T-helper 1 cell treated with Interleukin-12 subunit alpha and Interleukin-12 subunit beta and Interleukin-4 antibody, amounts not matched to agents 30 ng/mL and 1 ng/mL, for 36 hours (primary cell): ENCODE data around the gene PLXNC1. TPM values are rescaled to one million over a fixed set of nuclear protein-coding genes. Genes with fewer than 3 reads are reported as not detected.

Experiments used
- intact Hi-C: fragments of 100-400 bp; cut with micrococcal nuclease; formaldehyde crosslinking; loops from one replicate; pipeline ENCODE4 v1.15.1; 2024
- total RNA-seq: library from RNA; stranded (reverse); gene quantifications from 2 replicates; pipeline ENCODE4 v1.2.3, GENCODE V29; 2022

The PLXNC1 gene
- 35.5 and 38.7 TPM in 2 replicates for total RNA-seq

GRCh38 chr12:94147991-94148738 lies at the start of gene PLXNC1:
PLXNC1 (plus strand) TSS chr12:94148577; CDS start chr12:94148972, 395 bp downstream.
- intact Hi-C loops, result loop anchor here (1.0 to 10.0 kb wide), 9 partner anchors 14 to 1069 kb away; partner anchors contain the start of genes FGD6, NDUFA12, NR2C1 and VEZT

GRCh38 chr12:94099191-94099590 lies 49.2 kb upstream of the PLXNC1 start:
- intact Hi-C loops, result no loop called here

GRCh38 chr12:94099632-94100031 lies 48.7 kb upstream of the PLXNC1 start:
- intact Hi-C loops, result loop anchor here (1.0 to 5.0 kb wide), 3 partner anchors 91 to 1172 kb away; partner anchors contain the start of gene EEA1

- intact Hi-C loops, result loop anchor here (1.0 to 5.0 kb wide), 3 partner anchors 92 to 1173 kb away; partner anchors contain the start of gene EEA1
Measured at GRCh38 chr12:94100211-94100627, 48.2 kb upstream of the PLXNC1 start.

- intact Hi-C loops, result loop anchor here (1.0 to 5.0 kb wide), 6 partner anchors 93 to 1174 kb away; partner anchors contain the start of gene EEA1
Measured at GRCh38 chr12:94100990-94101737, 47.2 kb upstream of the PLXNC1 start.

GRCh38 chr12:94101738-94102660 lies 46.4 kb upstream of the PLXNC1 start:
- intact Hi-C loops, result loop anchor here (1.0 to 5.0 kb wide), 23 partner anchors 119 to 1317 kb away; partner anchors contain the start of genes CRADD, EEA1 and MRPL42

GRCh38 chr12:94103986-94104385 lies 44.4 kb upstream of the PLXNC1 start:
- intact Hi-C loops, result loop anchor here (5.0 kb wide), 2 partner anchors 512 to 1177 kb away; partner anchors contain the start of gene EEA1

- intact Hi-C loops, result no loop called here
Measured at GRCh38 chr12:94107910-94108309, 40.5 kb upstream of the PLXNC1 start.

- intact Hi-C loops, result no loop called here
Measured at GRCh38 chr12:94109160-94109559, 39.2 kb upstream of the PLXNC1 start.

GRCh38 chr12:94110258-94110657 lies 38.1 kb upstream of the PLXNC1 start:
- intact Hi-C loops, result no loop called here

GRCh38 chr12:94111302-94111701 lies 37.1 kb upstream of the PLXNC1 start:
- intact Hi-C loops, result no loop called here

GRCh38 chr12:94112121-94112520 lies 36.3 kb upstream of the PLXNC1 start:
- intact Hi-C loops, result no loop called here

- intact Hi-C loops, result no loop called here
Measured at GRCh38 chr12:94114166-94114565, 34.2 kb upstream of the PLXNC1 start.

- intact Hi-C loops, result no loop called here
Measured at GRCh38 chr12:94116191-94116590, 32.2 kb upstream of the PLXNC1 start.

GRCh38 chr12:94121886-94122285 lies 26.5 kb upstream of the PLXNC1 start:
- intact Hi-C loops, result no loop called here

GRCh38 chr12:94122591-94122990 lies 25.8 kb upstream of the PLXNC1 start:
- intact Hi-C loops, result no loop called here

- intact Hi-C loops, result no loop called here
Measured at GRCh38 chr12:94123127-94123526, 25.2 kb upstream of the PLXNC1 start.

GRCh38 chr12:94126067-94126466 lies 22.3 kb upstream of the PLXNC1 start:
- intact Hi-C loops, result no loop called here

GRCh38 chr12:94127239-94128131 lies 20.9 kb upstream of the PLXNC1 start:
- intact Hi-C loops, result no loop called here

GRCh38 chr12:94128280-94128679 lies 20.1 kb upstream of the PLXNC1 start:
- intact Hi-C loops, result no loop called here
